ENCODE results near the gene DHRS9.

DHRS9 gene

GRCh38 chr2:169105476-169105875, 36.1 kb downstream of the DHRS9 start:
- TF ChIP-seq EZH2phosphoT487 (IDR thresholded peaks at IDR 0.05; ENCODE audit: borderline replicate concordance): no peak
- TF ChIP-seq CTCF (conservative IDR thresholded peaks at IDR 0.05; ENCODE audit: low read length): no peak
- H3K9me3 ChIP-seq (ENCODE audit: insufficient read depth, low read depth, low read length): no peaks in the 10 kb centered on the region

GRCh38 chr2:169106134-169106533, 36.8 kb downstream of the DHRS9 start:
- Histone ChIP-seq H2AFZ (ENCODE audit: low read length) (no peak overlapping the region), H3K27me3 (ENCODE audit: insufficient read depth, low read length, poor library complexity, severe bottlenecking) (no peaks in the 10 kb centered on the region), H4K20me1 (ENCODE audit: insufficient read depth, low read length, poor library complexity, severe bottlenecking) (no peaks in the 10 kb centered on the region), H3K4me3 (ENCODE audit: low read length, poor library complexity, severe bottlenecking) (peak overlapping the region; percentile 32), H3K4me2 (ENCODE audit: low read depth, low read length, poor library complexity, severe bottlenecking) (peak overlapping the region; percentile 68), H3F3A (ENCODE audit: low read depth) (peaks cover 12% of the 10 kb centered on the region), H3K36me3 (ENCODE audit: insufficient read depth, low read length) (no peaks in the 10 kb centered on the region), H3K4me1 (ENCODE audit: insufficient read depth, low read length, poor library complexity, severe bottlenecking) (peaks cover 64% of the 10 kb centered on the region), H3K9me3 (ENCODE audit: insufficient read depth, low read depth, low read length) (no peaks in the 10 kb centered on the region), H3K9me2 (replicated peaks; ENCODE audit: low read depth, low read length) (no peaks in the 10 kb centered on the region), H3K9ac (ENCODE audit: low read depth, low read length, poor library complexity, severe bottlenecking) (peak overlapping the region; percentile 55), H3K79me2 (ENCODE audit: insufficient read depth, low read length) (no peaks in the 10 kb centered on the region)
- TF ChIP-seq CTCF (conservative IDR thresholded peaks at IDR 0.05; ENCODE audit: low read length) (no peak), EZH2phosphoT487 (IDR thresholded peaks at IDR 0.05; ENCODE audit: borderline replicate concordance) (no peak)

More at GRCh38 chr2:169105476-169105875, 36.1 kb downstream of the DHRS9 start:
- Histone ChIP-seq H3K9me2 (replicated peaks; ENCODE audit: low read depth, low read length) (no peaks in the 10 kb centered on the region), H3K27me3 (ENCODE audit: insufficient read depth, low read length, poor library complexity, severe bottlenecking) (no peaks in the 10 kb centered on the region), H3K4me1 (ENCODE audit: insufficient read depth, low read length, poor library complexity, severe bottlenecking) (peaks cover 64% of the 10 kb centered on the region), H3K36me3 (ENCODE audit: insufficient read depth, low read length) (no peaks in the 10 kb centered on the region), H2AFZ (ENCODE audit: low read length) (peak overlapping the region; percentile 25), H3K9ac (ENCODE audit: low read depth, low read length, poor library complexity, severe bottlenecking) (peak overlapping the region; percentile 55), H3F3A (ENCODE audit: low read depth) (peaks cover 12% of the 10 kb centered on the region), H3K4me3 (ENCODE audit: low read length, poor library complexity, severe bottlenecking) (peak overlapping the region; percentile 32), H4K20me1 (ENCODE audit: insufficient read depth, low read length, poor library complexity, severe bottlenecking) (no peaks in the 10 kb centered on the region), H3K4me2 (ENCODE audit: low read depth, low read length, poor library complexity, severe bottlenecking) (peak overlapping the region; percentile 68), H3K79me2 (ENCODE audit: insufficient read depth, low read length) (no peaks in the 10 kb centered on the region)

GRCh38 chr2:169106563-169107545, 37.5 kb downstream of the DHRS9 start:
- H3F3A ChIP-seq (ENCODE audit: low read depth): peaks cover 12% of the 10 kb centered on the region
- H3K9me3 ChIP-seq (ENCODE audit: insufficient read depth, low read depth, low read length): no peaks in the 10 kb centered on the region
- no peak overlapping the region for H2AFZ ChIP-seq (ENCODE audit: low read length)
- H3K4me2 ChIP-seq (ENCODE audit: low read depth, low read length, poor library complexity, severe bottlenecking): peak overlapping the region; percentile 68
- H3K9me2 ChIP-seq (replicated peaks; ENCODE audit: low read depth, low read length): no peaks in the 10 kb centered on the region
- H3K36me3 ChIP-seq (ENCODE audit: insufficient read depth, low read length): no peaks in the 10 kb centered on the region
- peaks cover 64% of the 10 kb centered on the region for H3K4me1 ChIP-seq (ENCODE audit: insufficient read depth, low read length, poor library complexity, severe bottlenecking)
- peak overlapping the region; percentile 55 for H3K9ac ChIP-seq (ENCODE audit: low read depth, low read length, poor library complexity, severe bottlenecking)
- TF ChIP-seq EZH2phosphoT487 (IDR thresholded peaks at IDR 0.05; ENCODE audit: borderline replicate concordance) (no peak), CTCF (conservative IDR thresholded peaks at IDR 0.05; ENCODE audit: low read length) (peak; percentile 44)
- no peaks in the 10 kb centered on the region for H4K20me1 ChIP-seq (ENCODE audit: insufficient read depth, low read length, poor library complexity, severe bottlenecking)
- H3K79me2 ChIP-seq (ENCODE audit: insufficient read depth, low read length): no peaks in the 10 kb centered on the region
- H3K27me3 ChIP-seq (ENCODE audit: insufficient read depth, low read length, poor library complexity, severe bottlenecking): no peaks in the 10 kb centered on the region
- peak overlapping the region; percentile 21 for H3K4me3 ChIP-seq (ENCODE audit: low read length, poor library complexity, severe bottlenecking)
